HG03432 (cell line): ENCODE measurements around the gene ZBTB7C.

Experiments used
- ATAC-seq: cut with Tn5 transposase; IDR thresholded peaks from one replicate; pipeline ENCODE4 v1.9.1; 2021; ENCODE audit warnings: mild to moderate bottlenecking, moderate library complexity; ENCODE audit not compliant: unreplicated experiment

ZBTB7C gene

GRCh38 chr18:48263914-48264902, 145.0 kb downstream of the ZBTB7C start:
- no peak for ATAC-seq

GRCh38 chr18:48263192-48263853, 145.9 kb downstream of the ZBTB7C start:
- ATAC-seq, result no peak

- ATAC-seq, result no peak
Observed at GRCh38 chr18:48260237-48260636, 148.9 kb downstream of the ZBTB7C start.

GRCh38 chr18:48256848-48257247, 152.3 kb downstream of the ZBTB7C start:
- ATAC-seq, result no peak

GRCh38 chr18:48254077-48254602, 155.0 kb downstream of the ZBTB7C start:
- ATAC-seq, result no peak

- ATAC-seq, result no peak
Observed at GRCh38 chr18:48252525-48252924, 156.7 kb downstream of the ZBTB7C start.

GRCh38 chr18:48250918-48251317, 158.3 kb downstream of the ZBTB7C start:
- ATAC-seq, result no peak

GRCh38 chr18:48250362-48250907, 158.7 kb downstream of the ZBTB7C start:
- no peak for ATAC-seq

GRCh38 chr18:48249854-48250253, 159.3 kb downstream of the ZBTB7C start:
- no peak for ATAC-seq

- ATAC-seq, result no peak
Observed at GRCh38 chr18:48244530-48244929, 164.7 kb downstream of the ZBTB7C start.

- ATAC-seq, result no peak
Observed at GRCh38 chr18:48238636-48239035, 170.5 kb downstream of the ZBTB7C start.

- ATAC-seq, result no peak
Observed at GRCh38 chr18:48238206-48238605, 171.0 kb downstream of the ZBTB7C start.

- no peak for ATAC-seq
Observed at GRCh38 chr18:48236822-48237221, 172.4 kb downstream of the ZBTB7C start.

- ATAC-seq, result no peak
Observed at GRCh38 chr18:48230467-48231113, 178.6 kb downstream of the ZBTB7C start.

GRCh38 chr18:48229552-48229981, 179.6 kb downstream of the ZBTB7C start:
- no peak for ATAC-seq

GRCh38 chr18:48228841-48229240, 180.3 kb downstream of the ZBTB7C start:
- ATAC-seq, result no peak

GRCh38 chr18:48228301-48228715, 180.9 kb downstream of the ZBTB7C start:
- ATAC-seq, result no peak

- no peak for ATAC-seq
Observed at GRCh38 chr18:48227206-48227605, 182.0 kb downstream of the ZBTB7C start.

GRCh38 chr18:48226401-48226800, 182.8 kb downstream of the ZBTB7C start:
- ATAC-seq, result no peak

- ATAC-seq, result peak; percentile 70
Observed at GRCh38 chr18:48222118-48222517, 187.1 kb downstream of the ZBTB7C start.
